GM12878 (cell line): ENCODE data around the gene RERE. TPM values are rescaled to one million over a fixed set of nuclear protein-coding genes. Genes with fewer than 3 reads are reported as not detected.

ENCODE experiments used
- CHD1 ChIP-seq: IDR thresholded peaks from 2 replicates; pipeline ENCODE4 v1.6.1; 2012; ENCODE audit warnings: low read depth, low read length, improper control_type of control experiment
- CREM ChIP-seq: IDR thresholded peaks from 2 replicates; pipeline ENCODE4 v1.6.1; 2014; ENCODE audit warnings: antibody characterized with exemption, low read depth
- CTCF ChIP-seq, 3 experiments: IDR thresholded peaks in 2 of 3; conservative IDR thresholded peaks in 1 of 3; 2 replicates each; pipeline ENCODE4 v1.5.1; 2011; ENCODE audit warnings: low read depth in 3 of 3, low read length in 3 of 3, mild to moderate bottlenecking in 3 of 3, control low read depth in 2 of 3, moderate library complexity in 2 of 3, inconsistent platforms in 1 of 3, mixed read lengths in 1 of 3; ENCODE audit not compliant: control insufficient read depth in 2 of 3, insufficient read depth in 1 of 3; ENCODE audit errors: extremely low read depth in 1 of 3
- MEF2B ChIP-seq: fragments of 450-650 bp; IDR thresholded peaks from 2 replicates; pipeline ENCODE4 v1.6.1; 2018; ENCODE audit warnings: mild to moderate bottlenecking, moderate library complexity; ENCODE audit not compliant: partially characterized antibody, poor library complexity, severe bottlenecking
- MXI1 ChIP-seq: fragments of 150-350 bp; IDR thresholded peaks from 2 replicates; pipeline ENCODE4 v1.6.1; 2011; ENCODE audit warnings: low read depth, mild to moderate bottlenecking, inconsistent platforms, low read length, improper control_type of control experiment
- NBN ChIP-seq: fragments of 450-650 bp; IDR thresholded peaks from 2 replicates; pipeline ENCODE4 v1.6.1; 2016
- NFIC ChIP-seq: IDR thresholded peaks from 2 replicates; pipeline ENCODE4 v1.6.1; 2012; ENCODE audit warnings: low read depth, mild to moderate bottlenecking, inconsistent platforms, low read length, moderate library complexity
- NFXL1 ChIP-seq: fragments of 450-650 bp; IDR thresholded peaks from 2 replicates; pipeline ENCODE4 v1.6.1; 2017; ENCODE audit warnings: antibody characterized with exemption, mild to moderate bottlenecking, borderline replicate concordance
- PAX5 ChIP-seq: IDR thresholded peaks from 2 replicates; pipeline ENCODE4 v1.6.1; 2011; ENCODE audit warnings: low read depth, low read length, borderline replicate concordance
- SMAD5 ChIP-seq: IDR thresholded peaks from 2 replicates; pipeline ENCODE4 v1.6.1; 2016; ENCODE audit warnings: antibody characterized with exemption, low read depth
- SMARCA5 ChIP-seq: fragments of 450-650 bp; IDR thresholded peaks from 2 replicates; pipeline ENCODE4 v1.6.1; 2017; ENCODE audit warnings: mild to moderate bottlenecking
- TBL1XR1 ChIP-seq: IDR thresholded peaks from 2 replicates; pipeline ENCODE4 v1.6.1; 2012; ENCODE audit warnings: low read depth, low read length, improper control_type of control experiment
- ZBED1 ChIP-seq: IDR thresholded peaks from 2 replicates; pipeline ENCODE4 v1.6.1; 2016; ENCODE audit warnings: borderline replicate concordance
- ZBTB40 ChIP-seq: fragments of 450-650 bp; IDR thresholded peaks from 2 replicates; pipeline ENCODE4 v1.6.1; 2016; ENCODE audit warnings: mild to moderate bottlenecking, moderate library complexity, borderline replicate concordance
- ZNF622 ChIP-seq: fragments of 450-650 bp; IDR thresholded peaks from 2 replicates; pipeline ENCODE4 v1.6.1; 2017; ENCODE audit warnings: mild to moderate bottlenecking, inconsistent platforms
- polyA plus RNA-seq, 11 experiments: library from polyadenylated mRNA; depleted of rRNA in 4 of 11; unstranded in 6 of 11; stranded (reverse) in 5 of 11; fragments of >200 nt; fragmentation: Nextera tagmentation in 4 of 11; fragmentation: Illumina TruSeq in 1 of 11; extraction: Ambion mirVana in 4 of 11; extraction: Trizol in 1 of 11; gene quantifications; 1 replicate in 1 of 11; 2 replicates in 10 of 11; pipeline versions ENCODE4 v1.2.1 to v1.2.3, GENCODE V29; 2011 to 2016; ENCODE audit warnings: inconsistent platforms in 2 of 11, missing spikeins in 2 of 11, low read depth in 1 of 11
- total RNA-seq, 4 experiments: library from RNA; depleted of rRNA in 3 of 4; stranded (reverse); fragments of >200 nt in 3 of 4; fragmentation: Illumina TruSeq in 1 of 4; extraction: Trizol in 1 of 4; gene quantifications; 2 replicates each; pipeline versions ENCODE4 v1.2.1 to v1.2.3, GENCODE V29; 2013 to 2021
- TF ChIP-seq, protein P1 (sequence below): IDR thresholded peaks from 2 replicates; pipeline ENCODE4 v1.6.1; 2012; ENCODE audit warnings: improper control_type of control experiment, low read depth, low read length; ENCODE audit not compliant: insufficient replicate concordance
- TF ChIP-seq, protein P2 (sequence below): IDR thresholded peaks from 2 replicates; pipeline ENCODE4 v1.6.1; 2012; ENCODE audit warnings: low read length, inconsistent platforms

The RERE gene
- total and polyA plus RNA-seq, 10 of the 15 experiments (the other 5 are each of a cell fraction or from before 2014, with no cell fraction given): 5.2 to 60.5 (median 20.2) TPM

DNA sequence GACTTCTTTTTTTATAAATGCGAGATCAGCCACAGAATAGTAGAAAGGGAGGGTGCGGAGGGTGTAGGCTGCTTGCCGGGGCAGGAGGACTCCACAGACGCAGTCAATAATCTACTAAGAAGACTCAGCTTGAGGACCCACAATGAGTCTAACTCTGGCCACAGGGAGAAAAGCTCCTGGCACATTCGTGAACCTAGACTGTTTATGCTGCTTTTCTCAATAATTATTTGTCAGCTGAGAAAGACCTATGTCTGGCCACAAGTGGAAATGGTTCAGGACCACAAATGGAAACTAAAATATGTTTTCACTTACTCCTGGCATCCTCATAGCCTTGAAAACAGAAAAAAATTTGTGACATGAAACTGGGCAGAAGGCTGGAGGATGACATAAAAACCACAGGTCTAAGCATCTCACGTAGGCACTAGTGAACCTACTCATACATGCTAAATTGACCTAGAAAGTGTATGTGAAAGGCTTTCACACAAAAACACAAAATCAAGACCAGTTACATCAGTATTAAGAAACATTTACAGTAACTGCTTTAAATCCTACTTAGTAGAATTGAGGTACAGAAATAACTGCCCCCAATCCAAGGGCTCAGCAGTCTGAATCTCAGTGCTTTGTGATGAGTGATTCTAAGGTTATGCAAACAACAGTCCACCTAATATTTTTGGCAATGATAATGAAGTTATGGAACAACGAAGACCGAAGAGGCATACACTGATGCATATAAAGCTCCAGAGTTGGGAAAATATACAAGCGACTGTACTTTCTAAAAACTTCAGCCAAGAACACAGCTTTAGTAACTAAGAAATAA is 340.1 kb downstream of the RERE start (continued):
- TF ChIP-seq ZBTB40 (no peak), CHD1 (no peak), ZBED1 (peak; percentile 43; the same call in 1 of the 2 replicates), CREM (peak; percentile 45; the same call in 1 of the 2 replicates), MEF2B (peak; percentile 62), NFIC (peak; percentile 55; the same call in 1 of the 2 replicates), CTCF (IDR thresholded peaks at IDR 0.05 in 2 of 3, conservative IDR thresholded peaks at IDR 0.05 in 1 of 3; ENCODE audit: control insufficient read depth in 2 of 3, extremely low read depth in 1 of 3, insufficient read depth in 1 of 3, low read depth in 3 of 3, low read length in 3 of 3) (no peak), NBN (peak; percentile 67), ZNF622 (no peak), TBL1XR1 (peak; percentile 54; the same call in 1 of the 2 replicates), SMAD5 (no peak), PAX5 (0 out of 2 replicates have a peak, but pooled peaks have one; percentile 26), MXI1 (no peak; the same call in 1 of the 2 replicates), SMARCA5 (peak; percentile 38; the same call in 1 of the 2 replicates), NFXL1 (no peak)
- TF ChIP-seq, protein P1, sequence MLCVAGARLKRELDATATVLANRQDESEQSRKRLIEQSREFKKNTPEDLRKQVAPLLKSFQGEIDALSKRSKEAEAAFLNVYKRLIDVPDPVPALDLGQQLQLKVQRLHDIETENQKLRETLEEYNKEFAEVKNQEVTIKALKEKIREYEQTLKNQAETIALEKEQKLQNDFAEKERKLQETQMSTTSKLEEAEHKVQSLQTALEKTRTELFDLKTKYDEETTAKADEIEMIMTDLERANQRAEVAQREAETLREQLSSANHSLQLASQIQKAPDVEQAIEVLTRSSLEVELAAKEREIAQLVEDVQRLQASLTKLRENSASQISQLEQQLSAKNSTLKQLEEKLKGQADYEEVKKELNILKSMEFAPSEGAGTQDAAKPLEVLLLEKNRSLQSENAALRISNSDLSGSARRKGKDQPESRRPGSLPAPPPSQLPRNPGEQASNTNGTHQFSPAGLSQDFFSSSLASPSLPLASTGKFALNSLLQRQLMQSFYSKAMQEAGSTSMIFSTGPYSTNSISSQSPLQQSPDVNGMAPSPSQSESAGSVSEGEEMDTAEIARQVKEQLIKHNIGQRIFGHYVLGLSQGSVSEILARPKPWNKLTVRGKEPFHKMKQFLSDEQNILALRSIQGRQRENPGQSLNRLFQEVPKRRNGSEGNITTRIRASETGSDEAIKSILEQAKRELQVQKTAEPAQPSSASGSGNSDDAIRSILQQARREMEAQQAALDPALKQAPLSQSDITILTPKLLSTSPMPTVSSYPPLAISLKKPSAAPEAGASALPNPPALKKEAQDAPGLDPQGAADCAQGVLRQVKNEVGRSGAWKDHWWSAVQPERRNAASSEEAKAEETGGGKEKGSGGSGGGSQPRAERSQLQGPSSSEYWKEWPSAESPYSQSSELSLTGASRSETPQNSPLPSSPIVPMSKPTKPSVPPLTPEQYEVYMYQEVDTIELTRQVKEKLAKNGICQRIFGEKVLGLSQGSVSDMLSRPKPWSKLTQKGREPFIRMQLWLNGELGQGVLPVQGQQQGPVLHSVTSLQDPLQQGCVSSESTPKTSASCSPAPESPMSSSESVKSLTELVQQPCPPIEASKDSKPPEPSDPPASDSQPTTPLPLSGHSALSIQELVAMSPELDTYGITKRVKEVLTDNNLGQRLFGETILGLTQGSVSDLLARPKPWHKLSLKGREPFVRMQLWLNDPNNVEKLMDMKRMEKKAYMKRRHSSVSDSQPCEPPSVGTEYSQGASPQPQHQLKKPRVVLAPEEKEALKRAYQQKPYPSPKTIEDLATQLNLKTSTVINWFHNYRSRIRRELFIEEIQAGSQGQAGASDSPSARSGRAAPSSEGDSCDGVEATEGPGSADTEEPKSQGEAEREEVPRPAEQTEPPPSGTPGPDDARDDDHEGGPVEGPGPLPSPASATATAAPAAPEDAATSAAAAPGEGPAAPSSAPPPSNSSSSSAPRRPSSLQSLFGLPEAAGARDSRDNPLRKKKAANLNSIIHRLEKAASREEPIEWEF: peak; percentile 54
- TF ChIP-seq, protein P2, sequence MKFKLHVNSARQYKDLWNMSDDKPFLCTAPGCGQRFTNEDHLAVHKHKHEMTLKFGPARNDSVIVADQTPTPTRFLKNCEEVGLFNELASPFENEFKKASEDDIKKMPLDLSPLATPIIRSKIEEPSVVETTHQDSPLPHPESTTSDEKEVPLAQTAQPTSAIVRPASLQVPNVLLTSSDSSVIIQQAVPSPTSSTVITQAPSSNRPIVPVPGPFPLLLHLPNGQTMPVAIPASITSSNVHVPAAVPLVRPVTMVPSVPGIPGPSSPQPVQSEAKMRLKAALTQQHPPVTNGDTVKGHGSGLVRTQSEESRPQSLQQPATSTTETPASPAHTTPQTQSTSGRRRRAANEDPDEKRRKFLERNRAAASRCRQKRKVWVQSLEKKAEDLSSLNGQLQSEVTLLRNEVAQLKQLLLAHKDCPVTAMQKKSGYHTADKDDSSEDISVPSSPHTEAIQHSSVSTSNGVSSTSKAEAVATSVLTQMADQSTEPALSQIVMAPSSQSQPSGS: 0 out of 2 replicates have a peak, but pooled peaks have one; percentile 26
